Measurements from ENCODE around the gene SLC11A1. TPM values are rescaled to one million over a fixed set of nuclear protein-coding genes. Genes with fewer than 3 reads are reported as not detected.

The SLC11A1 gene
- polyA plus RNA-seq, 3 donors: 184 to 2,019 (median 352) TPM

GRCh38 chr2:218395826-218396687 lies 14.0 kb downstream of the SLC11A1 start:
- Histone ChIP-seq H2AFZ (ENCODE audit: insufficient read depth, low read depth, low read length, poor library complexity, severe bottlenecking) (no peak overlapping the region), H3K9me3 (replicated peaks in 1 of 2; ENCODE audit: control insufficient read depth in 1 of 2, insufficient read depth in 1 of 2, low read length in 2 of 2) (no peaks in the 10 kb centered on the region), H3K36me3 (replicated peaks in 1 of 2; ENCODE audit: control insufficient read depth in 1 of 2, insufficient read depth in 2 of 2, low read length in 2 of 2) (peaks cover 39 to 42% of the 10 kb centered on the region in 2 donors), H3K27ac (ENCODE audit: low read depth in 1 of 2, low read length in 2 of 2) (peak overlapping the region; percentile 90 to 91), H3K9ac (ENCODE audit: insufficient read depth, low read length, poor library complexity, severe bottlenecking) (peak overlapping the region; percentile 82), H3K27me3 (ENCODE audit: control insufficient read depth in 2 of 2, insufficient read depth in 2 of 2, low read length in 2 of 2) (no peaks in the 10 kb centered on the region), H3K79me2 (ENCODE audit: insufficient read depth, low read length) (peaks cover 55% of the 10 kb centered on the region), H4K20me1 (ENCODE audit: insufficient read depth, low read length) (peaks cover 49% of the 10 kb centered on the region), H3K4me2 (replicated peaks; ENCODE audit: extremely low read depth, low read length, poor library complexity, severe bottlenecking) (peak overlapping the region; percentile 96), H3K4me3 (replicated peaks in 1 of 3; ENCODE audit: low read depth in 2 of 3, low read length in 3 of 3) (peak overlapping the region; percentile 54 to 92 (median 85)), H3K4me1 (ENCODE audit: control insufficient read depth in 1 of 2, insufficient read depth in 2 of 2, low read length in 2 of 2) (peaks cover 65 to 84% of the 10 kb centered on the region in 2 donors)
- Mint-ChIP-seq H3K36me3 (peaks cover 38 to 45% of the 10 kb centered on the region in 2 donors), H3K9me3 (peaks cover 0 to 5% (median 0%) of the 10 kb centered on the region in 7 donors), H3K27me3 (ENCODE audit: low read depth in 3 of 3) (peaks cover 0 to 7% (median 0%) of the 10 kb centered on the region in 3 donors), H3K4me1 (peaks cover 61% of the 10 kb centered on the region), H3K4me3 (peak overlapping the region; percentile 88 to 94), H3K27ac (peak overlapping the region; percentile 97 to 98 (median 97))
- WGBS (ENCODE audit: insufficient coverage): 4% methylated on average over 50 of the region's 57 CpGs
- peak; percentile 89 to 95 (median 91) for DNase-seq
- intact Hi-C loops (cut with micrococcal nuclease): loop anchor here (5.0 to 10.0 kb wide), 6 partner anchors 34 to 179 kb away; partner anchors contain the start of genes AAMP (in 2 of the 2), PNKD (in 2 of the 2), ARPC2 (in 1 of the 2) and CATIP (in 1 of the 2)
- TF ChIP-seq CTCF (IDR thresholded peaks at IDR 0.05): peak; percentile 89

GRCh38 chr2:218396688-218397462 lies 14.8 kb downstream of the SLC11A1 start:
- no peak overlapping the region for H2AFZ ChIP-seq (ENCODE audit: insufficient read depth, low read depth, low read length, poor library complexity, severe bottlenecking)
- peak overlapping the region; percentile 88 to 94 for H3K4me3 Mint-ChIP-seq
- H3K4me1 Mint-ChIP-seq: peaks cover 64% of the 10 kb centered on the region
- peak overlapping the region; percentile 90 to 91 for H3K27ac ChIP-seq (ENCODE audit: low read depth in 1 of 2, low read length in 2 of 2)
- peaks cover 63% of the 10 kb centered on the region for H3K79me2 ChIP-seq (ENCODE audit: insufficient read depth, low read length)
- no peaks in the 10 kb centered on the region for H3K9me3 ChIP-seq (replicated peaks in 1 of 2; ENCODE audit: control insufficient read depth in 1 of 2, insufficient read depth in 1 of 2, low read length in 2 of 2)
- under 1% methylated on average over 21 of the region's 27 CpGs for WGBS (ENCODE audit: insufficient coverage)
- H3K9me3 Mint-ChIP-seq: peaks cover 0 to 4% (median 0%) of the 10 kb centered on the region in 7 donors
- peak overlapping the region; percentile 82 for H3K9ac ChIP-seq (ENCODE audit: insufficient read depth, low read length, poor library complexity, severe bottlenecking)
- DNase-seq: peak; percentile 55 to 67 (median 55)
- H3K36me3 ChIP-seq (replicated peaks in 1 of 2; ENCODE audit: control insufficient read depth in 1 of 2, insufficient read depth in 2 of 2, low read length in 2 of 2): peaks cover 35 to 39% of the 10 kb centered on the region in 2 donors
- H3K36me3 Mint-ChIP-seq: peaks cover 31 to 45% of the 10 kb centered on the region in 2 donors
- H3K4me2 ChIP-seq (replicated peaks; ENCODE audit: extremely low read depth, low read length, poor library complexity, severe bottlenecking): peak overlapping the region; percentile 96
- peaks cover 0 to 4% (median 0%) of the 10 kb centered on the region in 3 donors for H3K27me3 Mint-ChIP-seq (ENCODE audit: low read depth in 3 of 3)
- H3K4me1 ChIP-seq (ENCODE audit: control insufficient read depth in 1 of 2, insufficient read depth in 2 of 2, low read length in 2 of 2): peaks cover 73 to 84% of the 10 kb centered on the region in 2 donors
- H4K20me1 ChIP-seq (ENCODE audit: insufficient read depth, low read length): peaks cover 49% of the 10 kb centered on the region
- H3K4me3 ChIP-seq (replicated peaks in 1 of 3; ENCODE audit: low read depth in 2 of 3, low read length in 3 of 3): peak overlapping the region; percentile 54 to 92 (median 85)
- intact Hi-C loops (cut with micrococcal nuclease): loop anchor here (5.0 to 10.0 kb wide), 6 partner anchors 35 to 180 kb away; partner anchors contain the start of genes AAMP (in 2 of the 2), PNKD (in 2 of the 2), ARPC2 (in 1 of the 2) and CATIP (in 1 of the 2)
- no peak for TF ChIP-seq CTCF (IDR thresholded peaks at IDR 0.05)
- H3K27me3 ChIP-seq (ENCODE audit: control insufficient read depth in 2 of 2, insufficient read depth in 2 of 2, low read length in 2 of 2): no peaks in the 10 kb centered on the region
- peak overlapping the region; percentile 97 to 98 (median 97) for H3K27ac Mint-ChIP-seq

All from CD14-positive monocyte (primary cell).